Motor neuron (in vitro differentiated cells): ENCODE results near the gene GATB. TPM values are rescaled to one million over a fixed set of nuclear protein-coding genes. Genes with fewer than 3 reads are reported as not detected.

Experiments used
- ATAC-seq, 8 experiments: fragments of 200-7000 bp; cut with Tn5 transposase; replicated peaks in 6 of 8; 2 replicates each; pipeline ENCODE4 v1.8.0; 2021; ENCODE audit warnings: mild to moderate bottlenecking in 8 of 8, moderate library complexity in 8 of 8
- H3K27ac ChIP-seq, 2 donors: fragments of 250-450 bp; sonication (Bioruptor Pico); 2 replicates each; pipeline ENCODE4 v1.9.0; 2021; ENCODE audit warnings: antibody characterized with exemption in 2 of 2, mild to moderate bottlenecking in 2 of 2, moderate library complexity in 1 of 2
- H3K4me1 ChIP-seq, 2 donors: fragments of 250-450 bp; sonication (Bioruptor Pico); replicated peaks in 1 of 2; 2 replicates each; pipeline ENCODE4 v1.6.1; 2021; ENCODE audit warnings: antibody characterized with exemption in 2 of 2, mild to moderate bottlenecking in 2 of 2, moderate library complexity in 1 of 2
- H3K4me3 ChIP-seq, 5 donors: fragments of 250-450 bp; sonication (Bioruptor Pico); 2 replicates each; pipeline ENCODE4 v1.9.0; 2021; ENCODE audit warnings: antibody characterized with exemption in 5 of 5, mild to moderate bottlenecking in 5 of 5, moderate library complexity in 4 of 5
- WGBS, 10 experiments: fragments of 450-650 bp; shearing (Covaris generic); methylation state at CpG; one replicate each; pipeline ENCODE4 v1.0.0; 2022; 5-methylcytosine and 5-hydroxymethylcytosine counted together
- in situ Hi-C, 9 experiments: fragments of 400-800 bp; cut with MboI; loops; one replicate each; pipeline ENCODE4 v1.15.0; 2021; ENCODE audit warnings: low sequenced_read_pairs in 9 of 9, low pct_unique_long_range_greater_than_20kb in 2 of 9; ENCODE audit not compliant: unreplicated experiment in 9 of 9
- total RNA-seq, 8 experiments: library from RNA; unstranded; fragments of 300-600 nt; gene quantifications; 2 replicates each; pipeline versions ENCODE4 v1.2.3 to v1.2.4, GENCODE V29; 2022

The GATB gene
- total RNA-seq, 8 experiments from 2014 or later = 10.5 to 50.4 (median 19.5) TPM

DNA sequence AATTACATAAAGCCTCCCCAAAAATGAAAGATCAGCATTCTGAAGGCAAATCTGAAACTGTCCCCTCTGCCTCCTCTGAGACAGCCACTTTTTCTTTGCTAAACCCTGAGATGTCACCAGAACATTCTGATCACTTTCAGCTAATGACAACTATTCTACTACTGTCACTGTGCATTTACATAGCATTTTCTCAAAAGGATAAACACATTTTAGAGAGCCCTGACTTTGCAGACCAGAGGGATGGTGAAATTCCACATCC lies 72.1 kb downstream of the GATB start:
- in situ Hi-C loops = no loop called here
- H3K27ac ChIP-seq = no peak overlapping the region
- peaks cover 49 to 53% of the 10 kb centered on the region in 2 donors for H3K4me1 ChIP-seq
- ATAC-seq = no peak
- no peak overlapping the region for H3K4me3 ChIP-seq

DNA sequence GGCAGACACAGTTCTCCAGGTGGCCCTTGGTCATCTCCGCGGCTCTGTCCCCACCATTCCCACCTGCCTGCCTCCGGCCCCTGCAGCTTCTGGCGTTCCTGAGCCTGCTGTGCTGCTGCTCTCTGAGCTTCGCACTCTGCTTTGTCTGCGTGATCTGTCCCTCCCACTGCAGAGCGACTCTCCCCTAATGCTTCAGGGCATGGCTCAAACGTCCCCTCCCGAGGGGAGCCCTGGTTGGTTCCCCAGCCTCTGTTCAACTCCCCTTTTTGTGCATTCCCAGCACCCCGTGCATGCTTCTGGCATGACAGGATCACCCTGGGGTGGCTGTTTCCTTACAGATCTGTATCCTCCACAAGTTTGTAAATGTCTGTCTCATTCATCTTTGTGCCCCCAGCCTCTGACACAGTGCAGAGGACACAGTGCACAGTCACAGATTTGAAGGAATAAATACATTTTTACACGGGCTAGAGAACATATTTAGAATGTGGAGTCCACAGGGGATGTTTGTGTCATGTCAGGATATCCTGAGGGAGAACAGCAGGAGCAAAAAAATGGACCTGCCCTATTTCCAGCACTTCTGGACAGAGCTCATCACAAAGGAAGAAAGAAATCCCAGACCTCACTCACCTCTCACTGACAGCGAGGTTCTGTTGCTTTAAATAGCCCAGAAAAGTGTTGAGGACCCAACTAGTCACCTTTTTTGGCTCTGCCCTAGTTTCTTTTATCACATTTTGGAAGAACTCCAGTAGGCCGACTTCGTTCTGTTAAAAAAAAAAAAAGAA lies 72.6 kb downstream of the GATB start:
- ATAC-seq = peak in 4 of 8 experiments; percentile 20 to 55 (median 35)
- in situ Hi-C loops = no loop called here
- no peak overlapping the region for H3K27ac ChIP-seq

DNA sequence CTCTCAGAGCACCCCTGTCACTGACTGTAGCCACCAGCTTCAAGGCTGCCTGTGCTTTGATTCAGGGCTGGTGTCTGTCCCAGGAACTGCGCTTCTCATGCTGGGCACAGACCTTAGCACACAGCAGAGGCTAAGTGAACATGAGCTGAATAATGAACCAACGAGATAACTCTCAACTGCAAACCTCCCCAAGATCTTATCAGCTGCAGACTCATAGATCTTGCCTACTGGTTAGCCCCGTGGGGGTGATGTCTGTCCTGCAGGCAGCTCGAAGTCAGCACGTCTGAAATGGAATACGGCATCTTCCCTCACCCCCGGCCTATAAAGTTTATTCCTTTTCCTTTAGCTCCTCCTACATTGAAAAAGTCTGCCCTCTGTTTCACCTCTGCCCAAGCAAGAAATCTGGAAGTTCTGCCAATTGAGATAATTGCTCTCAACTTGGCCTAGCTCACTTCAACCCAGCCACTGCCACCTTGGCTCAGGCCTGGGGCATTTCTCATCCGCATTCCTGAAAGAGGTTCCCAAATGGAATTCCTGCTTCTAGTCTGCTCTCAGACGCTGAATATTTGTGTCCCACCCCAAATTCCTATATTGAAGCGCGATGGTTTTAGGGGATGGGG lies 73.7 kb downstream of the GATB start:
- Histone ChIP-seq H3K27ac (no peak overlapping the region), H3K4me3 (no peak overlapping the region), H3K4me1 (peaks cover 42 to 46% of the 10 kb centered on the region in 2 donors)
- peak in 1 of 8 experiments; percentile 39 for ATAC-seq
- WGBS, 10 experiments = 60 to 100% (median 85%) methylated on average over 1 to 8 of the region's 11 CpGs; no CpG with 5 or more reads in 1 of the 10 experiments
- in situ Hi-C loops = no loop called here

More for the DNA sequence above, 72.6 kb downstream of the GATB start:
- WGBS, 10 experiments = 40 to 100% (median 79%) methylated on average over 1 to 9 of the region's 14 CpGs; no CpG with 5 or more reads in 1 of the 10 experiments
- no peak overlapping the region for H3K4me3 ChIP-seq
- peaks cover 45 to 50% of the 10 kb centered on the region in 2 donors for H3K4me1 ChIP-seq

DNA sequence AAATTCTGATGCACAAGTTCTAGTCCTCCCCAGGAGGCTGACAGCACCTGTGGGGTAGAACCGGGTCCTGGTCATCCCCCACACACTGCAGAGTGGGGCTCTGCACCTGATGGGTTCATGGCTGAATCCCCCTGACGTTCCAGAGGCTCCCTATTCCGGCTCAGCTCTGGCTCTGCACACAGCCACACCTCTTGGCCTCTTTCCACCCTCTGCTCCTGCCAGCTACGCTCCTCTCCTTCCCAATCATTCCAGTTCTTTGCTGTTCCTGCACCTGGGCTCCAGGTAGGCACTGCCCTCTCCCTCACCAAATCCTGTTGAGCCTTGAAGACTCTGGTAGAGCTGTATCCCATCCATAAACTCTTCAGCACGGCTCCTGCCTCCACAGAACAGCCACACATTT lies 75.5 kb downstream of the GATB start:
- in situ Hi-C loops = no loop called here
- WGBS, 10 experiments = 74 to 100% (median 93%) methylated on average over 1 to 3 of the region's 5 CpGs; no CpG with 5 or more reads in 6 of the 10 experiments
- Histone ChIP-seq H3K4me1 (peaks cover 24 to 27% of the 10 kb centered on the region in 2 donors), H3K27ac (no peak overlapping the region), H3K4me3 (no peak overlapping the region)
- no peak for ATAC-seq

DNA sequence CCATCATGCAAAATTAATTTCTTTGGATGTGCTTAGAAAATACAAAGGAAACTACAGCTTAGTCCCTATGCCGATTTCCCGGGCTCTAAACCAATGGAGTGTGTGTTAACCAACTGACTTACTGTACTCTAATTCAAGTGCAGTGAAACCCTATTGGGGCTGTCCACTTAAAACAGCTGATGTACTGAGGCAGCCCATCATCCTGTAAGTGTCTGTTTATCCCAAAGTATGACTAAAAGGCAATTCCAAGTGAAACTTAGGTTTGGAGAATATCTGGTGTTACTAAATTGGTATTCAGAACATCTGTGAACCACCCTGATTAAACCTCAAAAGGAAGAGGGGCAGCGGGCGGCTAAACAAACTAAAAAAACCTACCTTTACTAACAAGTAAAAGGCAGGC lies 79.7 kb downstream of the GATB start:
- Histone ChIP-seq H3K27ac (no peak overlapping the region), H3K4me1 (peaks cover 8 to 18% of the 10 kb centered on the region in 2 donors), H3K4me3 (no peak overlapping the region)
- ATAC-seq = no peak
- 85 to 100% (median 100%) methylated on average over 2 to 4 of the region's 4 CpGs; no CpG with 5 or more reads in 1 of the 10 experiments for WGBS, 10 experiments
- in situ Hi-C loops = no loop called here

DNA sequence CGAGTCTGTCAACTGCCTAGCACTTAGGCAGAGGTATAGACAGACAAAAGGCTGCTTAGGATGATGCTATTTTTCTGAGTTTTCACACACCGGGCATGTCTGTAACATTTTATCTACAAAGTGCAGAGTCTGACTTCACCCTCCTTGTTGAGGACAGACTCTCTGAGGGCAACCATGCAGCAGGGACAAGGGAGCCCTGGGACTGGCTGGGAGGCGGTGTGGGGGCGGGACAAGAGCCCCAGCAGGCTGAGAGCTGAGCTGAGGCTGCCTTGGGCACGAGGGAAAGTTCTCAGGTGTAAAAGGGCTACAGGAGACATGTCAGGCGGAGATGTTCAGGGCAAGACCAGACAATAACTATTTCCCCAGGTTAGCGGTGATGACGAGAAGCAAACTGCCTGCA lies 81.6 kb downstream of the GATB start:
- Histone ChIP-seq H3K4me3 (no peak overlapping the region), H3K27ac (no peak overlapping the region), H3K4me1 (peaks cover 24 to 34% of the 10 kb centered on the region in 2 donors)
- in situ Hi-C loops = no loop called here
- WGBS, 10 experiments = 83 to 100% (median 98%) methylated on average over 1 to 5 of the region's 8 CpGs; no CpG with 5 or more reads in 6 of the 10 experiments
- ATAC-seq = no peak

DNA sequence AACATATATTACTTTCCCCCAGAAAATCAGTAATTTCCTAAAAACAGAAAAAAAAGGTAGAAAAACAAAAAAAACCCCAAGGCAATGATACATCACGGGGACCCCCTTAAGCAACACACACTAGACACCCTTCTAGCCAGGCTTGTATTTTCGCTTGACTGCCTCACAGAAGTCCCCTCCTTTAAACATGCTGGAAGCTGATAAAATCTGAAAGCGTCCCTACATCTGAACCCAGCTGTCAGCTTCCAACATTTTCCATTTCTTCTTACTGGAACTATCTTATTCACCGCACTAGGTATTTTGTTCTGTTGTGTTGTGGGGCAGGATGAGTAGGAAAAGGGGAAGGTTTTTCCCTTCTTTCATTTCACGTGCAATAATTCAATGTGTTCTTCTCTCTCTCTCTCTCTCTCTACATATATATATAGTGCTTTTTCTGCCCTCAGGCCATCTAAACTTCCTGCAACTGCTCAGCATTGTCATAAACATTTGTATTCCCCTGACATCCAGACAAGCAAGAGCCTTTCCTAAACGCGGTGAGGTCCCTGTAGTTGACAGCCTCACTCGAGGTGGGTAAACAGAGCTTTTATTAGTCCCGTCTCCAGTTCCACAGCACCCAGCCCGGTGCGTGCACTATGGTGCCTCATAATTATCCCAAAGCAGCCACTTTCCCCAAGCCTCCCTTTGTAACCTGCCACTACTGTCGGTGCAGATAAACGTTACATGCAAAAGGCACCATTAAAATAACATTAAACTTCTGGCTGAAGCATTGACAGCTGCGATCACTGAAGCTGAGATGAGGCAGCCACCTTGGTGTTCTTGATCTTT lies 82.5 kb downstream of the GATB start:
- Histone ChIP-seq H3K4me1 (peaks cover 24 to 34% of the 10 kb centered on the region in 2 donors), H3K27ac (peak overlapping the region in 1 of 2 donors; percentile 47), H3K4me3 (no peak overlapping the region)
- in situ Hi-C loops = no loop called here
- ATAC-seq = peak in 6 of 8 experiments; percentile 22 to 73 (median 65)
- WGBS, 10 experiments = 18 to 100% (median 76%) methylated on average over 1 to 12 of the region's 14 CpGs

DNA sequence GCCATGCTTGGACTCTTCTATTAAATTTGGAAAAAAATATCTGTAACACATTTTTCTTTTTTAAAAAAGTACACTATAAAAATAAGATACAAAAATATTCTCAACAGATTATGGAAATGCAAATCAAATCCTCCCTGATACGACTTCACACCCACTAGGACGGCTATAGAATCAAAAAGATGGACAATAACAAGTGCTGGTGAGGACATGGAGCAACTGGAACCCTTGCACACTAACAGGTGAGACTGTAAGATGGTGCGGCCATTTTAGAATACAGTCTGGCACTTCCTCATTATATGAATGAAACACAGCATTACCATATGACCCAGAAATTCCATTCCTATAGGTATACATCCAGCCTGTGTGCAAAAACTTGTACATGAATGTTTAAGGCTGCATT lies 83.6 kb downstream of the GATB start:
- in situ Hi-C loops = no loop called here
- 33 to 93% (median 75%) methylated on average over 1 to 3 of the region's 3 CpGs; no CpG with 5 or more reads in 3 of the 10 experiments for WGBS, 10 experiments
- Histone ChIP-seq H3K4me1 (peaks cover 25 to 35% of the 10 kb centered on the region in 2 donors), H3K27ac (no peak overlapping the region), H3K4me3 (no peak overlapping the region)
- ATAC-seq = no peak

DNA sequence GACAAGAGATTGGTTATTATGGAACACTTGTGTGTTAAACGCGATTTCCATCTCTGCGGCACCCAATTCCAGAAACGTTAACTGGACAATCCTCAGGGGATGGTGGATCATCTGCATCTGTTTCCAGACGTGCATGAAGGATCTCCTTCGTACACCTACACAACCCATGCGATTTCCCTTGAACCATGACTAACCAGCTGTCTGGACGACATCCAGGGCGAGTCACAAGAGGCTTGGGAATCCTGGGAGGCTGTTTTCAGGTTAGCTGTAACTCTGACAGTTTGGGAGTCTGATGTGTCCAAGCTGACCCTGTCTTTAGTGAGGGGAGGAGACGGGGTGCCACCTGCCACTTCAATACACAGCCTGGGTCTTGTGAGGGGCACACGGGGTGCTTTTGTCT lies 84.5 kb downstream of the GATB start:
- peaks cover 34 to 44% of the 10 kb centered on the region in 2 donors for H3K4me1 ChIP-seq
- 20 to 100% (median 88%) methylated on average over 1 to 7 of the region's 11 CpGs; no CpG with 5 or more reads in 2 of the 10 experiments for whole genome bisulfite sequencing, 10 experiments
- H3K27ac ChIP-seq = no peak overlapping the region
- H3K4me3 ChIP-seq = no peak overlapping the region
- in situ Hi-C loops = no loop called here
- peak in 2 of 8 experiments; percentile 7 to 29 for ATAC-seq

DNA sequence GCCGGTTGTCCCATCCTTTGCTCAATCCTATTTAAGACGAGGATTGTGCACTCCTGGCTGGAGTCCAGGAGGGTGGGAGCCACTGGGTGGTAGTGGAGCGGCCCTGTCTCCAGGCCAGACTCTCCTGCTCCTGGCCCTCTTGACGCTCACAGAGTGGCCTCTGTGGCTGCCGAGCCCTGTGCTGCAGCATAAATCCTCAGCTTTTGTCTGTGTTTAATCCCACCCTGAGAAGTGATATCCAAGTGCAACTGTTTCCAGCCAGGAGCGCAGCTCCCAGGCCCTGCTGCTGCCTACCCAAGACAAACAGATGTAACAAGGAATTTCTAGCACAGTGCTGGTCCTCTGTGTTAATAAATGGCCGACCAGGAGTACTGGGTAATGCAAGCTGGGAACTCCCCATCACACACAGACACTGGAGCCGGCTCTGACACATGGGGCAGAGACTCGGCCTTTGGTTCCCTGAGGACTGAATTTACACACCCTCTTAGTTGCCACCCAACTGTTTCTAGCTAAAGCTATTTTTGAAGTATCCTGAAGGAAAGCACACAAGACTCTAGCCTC lies 85.3 kb downstream of the GATB start:
- in situ Hi-C loops = no loop called here
- 24 to 100% (median 63%) methylated on average over 1 to 6 of the region's 9 CpGs; no CpG with 5 or more reads in 4 of the 10 experiments for WGBS, 10 experiments
- H3K4me3 ChIP-seq = no peak overlapping the region
- H3K4me1 ChIP-seq = peaks cover 35 to 46% of the 10 kb centered on the region in 2 donors
- ATAC-seq = peak; percentile 14 to 89 (median 54)
- peak overlapping the region in 1 of 2 donors; percentile 9 for H3K27ac ChIP-seq

DNA sequence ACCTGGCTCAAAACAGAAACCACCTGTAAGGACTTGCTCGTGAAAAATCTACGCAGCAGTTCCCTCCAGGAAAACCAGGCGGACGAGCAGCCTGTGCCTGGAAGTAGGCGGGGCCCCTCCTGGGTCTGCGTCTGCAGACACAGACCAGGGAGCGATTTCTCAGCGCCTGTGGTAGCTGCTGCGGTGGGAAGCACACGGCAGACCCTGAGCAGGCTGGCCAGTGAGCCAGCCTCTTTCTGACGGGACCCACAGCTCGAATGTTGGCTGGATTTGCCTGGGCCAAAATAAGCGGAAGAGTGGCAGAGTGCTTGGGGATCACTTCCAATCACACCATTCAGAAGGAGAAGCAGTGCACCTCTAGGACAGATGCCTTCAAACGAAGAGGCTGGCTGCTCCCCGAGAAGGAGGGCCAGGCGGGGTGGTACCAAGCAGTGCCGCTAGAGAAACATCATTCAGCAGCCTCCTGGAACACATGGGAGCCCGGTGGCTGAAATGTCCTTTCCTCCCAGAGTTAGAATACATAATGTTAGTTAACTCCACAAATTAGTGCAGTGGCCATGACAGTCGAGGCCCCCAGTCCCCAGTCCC lies 85.9 kb downstream of the GATB start:
- peak; percentile 44 to 80 (median 68) for ATAC-seq
- H3K4me1 ChIP-seq = peaks cover 35 to 49% of the 10 kb centered on the region in 2 donors
- H3K27ac ChIP-seq = no peak overlapping the region
- in situ Hi-C loops = no loop called here
- 19 to 64% (median 46%) methylated on average over 3 to 8 of the region's 19 CpGs; no CpG with 5 or more reads in 2 of the 10 experiments for WGBS, 10 experiments
- no peak overlapping the region for H3K4me3 ChIP-seq

DNA sequence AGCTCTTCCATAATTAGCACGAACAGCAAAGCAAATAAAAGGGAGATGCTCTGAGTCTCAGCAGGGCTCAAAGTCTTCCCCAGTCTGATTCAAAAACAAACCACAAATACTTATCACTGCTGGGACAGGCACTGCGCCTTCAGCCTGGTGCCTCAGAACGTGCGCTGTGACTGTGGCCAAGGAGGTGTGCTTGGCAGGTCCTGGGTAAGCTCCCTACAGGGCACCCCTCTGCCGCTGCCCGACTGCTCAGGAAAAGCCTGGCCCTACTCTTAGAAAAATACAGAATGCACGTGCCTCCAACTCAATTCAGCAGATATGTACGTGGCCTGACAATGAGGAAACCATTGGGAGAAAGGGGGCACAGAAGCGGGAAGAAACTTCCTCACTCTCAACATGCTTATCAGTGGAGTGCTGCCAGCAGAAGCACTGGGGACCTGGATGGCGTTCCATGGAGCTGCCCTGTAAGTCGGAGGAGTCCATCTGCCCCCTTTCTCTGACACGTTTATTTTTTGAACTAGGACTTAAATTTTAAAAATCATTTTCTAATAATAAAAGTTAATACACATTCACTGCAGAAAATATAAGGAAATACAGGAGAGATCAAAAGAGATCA lies 86.8 kb downstream of the GATB start:
- H3K4me1 ChIP-seq = peaks cover 38 to 57% of the 10 kb centered on the region in 2 donors
- H3K27ac ChIP-seq = no peak overlapping the region
- WGBS, 10 experiments = 50 to 100% (median 89%) methylated on average over 1 to 12 of the region's 12 CpGs
- no peak overlapping the region for H3K4me3 ChIP-seq
- ATAC-seq = no peak
- in situ Hi-C loops = no loop called here
